Type B pancreatic cell (in vitro differentiated cells): ENCODE measurements around the gene SIRT7. TPM values are rescaled to one million over a fixed set of nuclear protein-coding genes. Genes with fewer than 3 reads are reported as not detected.

Experiments used
- DNase-seq: peaks from one replicate; pipeline ENCODE4 v3.0.0; 2021; ENCODE audit warnings: mixed read lengths; ENCODE audit not compliant: unreplicated experiment; ENCODE audit errors: extremely low spot score
- H3K27ac Mint-ChIP-seq: 2 replicates; pipeline ENCODE4 v1.8.0; 2021; ENCODE audit warnings: mild to moderate bottlenecking, mixed read lengths
- H3K27me3 Mint-ChIP-seq: 2 replicates; pipeline ENCODE4 v1.8.0; 2021; ENCODE audit warnings: mixed read lengths
- H3K36me3 Mint-ChIP-seq: 2 replicates; pipeline ENCODE4 v1.8.0; 2021; ENCODE audit warnings: mixed read lengths
- H3K4me1 Mint-ChIP-seq: one replicate; pipeline ENCODE4 v1.8.0; 2021; ENCODE audit warnings: mixed read lengths; ENCODE audit not compliant: unreplicated experiment
- H3K4me3 Mint-ChIP-seq: 2 replicates; pipeline ENCODE4 v1.8.0; 2021; ENCODE audit warnings: mild to moderate bottlenecking, mixed read lengths
- H3K9me3 Mint-ChIP-seq: 2 replicates; pipeline ENCODE4 v1.8.0; 2021; ENCODE audit warnings: mixed read lengths
- CTCF ChIP-seq: fragments of 200-600 bp; sonication (generic); conservative IDR thresholded peaks from 2 replicates; pipeline ENCODE4 v1.5.0; 2021; ENCODE audit warnings: antibody characterized with exemption, mild to moderate bottlenecking
- total RNA-seq: library from RNA; stranded (reverse); gene quantifications from 2 replicates; pipeline ENCODE4 v1.2.1, GENCODE V29; 2021; ENCODE audit warnings: low replicate concordance

Gene SIRT7
- total RNA-seq, 1 donor from 2014 or later, result 29.9 TPM

- H3K36me3 Mint-ChIP-seq, result no peaks in the 10 kb centered on the region
- no peaks in the 10 kb centered on the region for H3K27me3 Mint-ChIP-seq
- H3K4me3 Mint-ChIP-seq, result no peak overlapping the region
- no peak for TF ChIP-seq CTCF
- no peak for DNase-seq
- H3K27ac Mint-ChIP-seq, result no peak overlapping the region
- H3K9me3 Mint-ChIP-seq, result no peaks in the 10 kb centered on the region
- H3K4me1 Mint-ChIP-seq, result peaks cover 3% of the 10 kb centered on the region
Observed at GRCh38 chr17:81931557-81932332, 13.8 kb upstream of the SIRT7 start.

- peak overlapping the region; percentile 18 for H3K27ac Mint-ChIP-seq
- H3K4me3 Mint-ChIP-seq, result peak overlapping the region; percentile 42
- H3K36me3 Mint-ChIP-seq, result no peaks in the 10 kb centered on the region
- TF ChIP-seq CTCF, result no peak
- H3K9me3 Mint-ChIP-seq, result no peaks in the 10 kb centered on the region
- no peaks in the 10 kb centered on the region for H3K27me3 Mint-ChIP-seq
- DNase-seq, result no peak
- peaks cover 7% of the 10 kb centered on the region for H3K4me1 Mint-ChIP-seq
Observed at GRCh38 chr17:81931189-81931556, 13.2 kb upstream of the SIRT7 start.

DNA sequence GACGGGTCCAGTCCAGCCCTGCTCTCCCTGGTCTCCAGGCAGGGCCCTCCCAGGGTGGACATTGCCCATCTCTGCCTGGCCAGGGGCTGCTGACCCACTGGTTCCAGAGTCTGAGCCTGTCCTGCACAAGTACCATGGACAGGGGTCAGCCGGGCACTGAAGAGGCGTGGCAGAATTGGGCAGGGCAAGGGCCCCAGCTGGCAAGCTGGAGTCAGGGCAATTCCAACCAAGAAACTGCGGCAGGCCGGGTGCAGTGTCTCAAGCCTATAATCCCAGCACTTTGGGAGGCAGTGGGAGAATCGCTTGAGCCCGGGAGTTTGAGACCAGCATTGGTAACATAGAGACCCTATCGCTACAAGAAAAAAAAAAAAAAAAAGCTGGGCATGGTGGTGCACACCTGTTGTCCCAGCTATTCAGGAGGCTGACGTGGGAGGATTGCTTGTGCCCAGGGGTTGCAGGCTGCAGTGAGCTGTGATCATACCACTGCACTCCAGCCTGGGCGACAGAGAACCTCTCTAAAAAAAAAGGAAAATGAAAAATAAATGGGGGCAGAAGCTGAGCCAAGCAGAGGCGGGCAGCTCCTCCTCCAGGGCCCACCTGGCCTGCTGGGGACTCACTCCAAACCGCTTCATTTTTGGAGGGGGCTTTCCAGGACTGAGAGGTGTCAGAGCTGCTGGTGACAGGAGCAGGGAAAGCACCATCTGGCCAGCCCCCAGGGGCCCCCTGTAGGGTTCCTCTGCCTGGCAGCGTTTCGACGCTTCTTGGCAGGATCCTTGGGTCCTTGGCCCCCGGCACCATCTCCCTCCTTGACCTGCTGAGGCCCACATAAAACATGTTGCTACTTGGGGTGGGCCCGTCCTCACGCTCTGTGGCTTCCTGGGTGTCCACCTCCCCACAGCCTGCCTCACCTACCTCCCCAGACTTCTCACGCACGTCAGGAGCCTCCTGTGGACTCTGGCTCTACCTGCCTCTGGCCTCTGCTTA is 12.5 kb upstream of the SIRT7 start:
- peaks cover 9% of the 10 kb centered on the region for H3K4me1 Mint-ChIP-seq
- H3K27ac Mint-ChIP-seq, result peak overlapping the region; percentile 18
- no peak for TF ChIP-seq CTCF
- peak overlapping the region; percentile 42 for H3K4me3 Mint-ChIP-seq
- H3K27me3 Mint-ChIP-seq, result no peaks in the 10 kb centered on the region
- H3K36me3 Mint-ChIP-seq, result no peaks in the 10 kb centered on the region
- no peak for DNase-seq
- no peaks in the 10 kb centered on the region for H3K9me3 Mint-ChIP-seq

- H3K27me3 Mint-ChIP-seq, result no peaks in the 10 kb centered on the region
- H3K27ac Mint-ChIP-seq, result peak overlapping the region; percentile 39
- H3K9me3 Mint-ChIP-seq, result no peaks in the 10 kb centered on the region
- no peak for TF ChIP-seq CTCF
- no peak for DNase-seq
- no peaks in the 10 kb centered on the region for H3K36me3 Mint-ChIP-seq
- peak overlapping the region; percentile 75 for H3K4me3 Mint-ChIP-seq
- H3K4me1 Mint-ChIP-seq, result peaks cover 9% of the 10 kb centered on the region
Observed at GRCh38 chr17:81929253-81930141, 11.5 kb upstream of the SIRT7 start.
